ENCODE results near the gene DNMT3L.

Gene DNMT3L

DNA sequence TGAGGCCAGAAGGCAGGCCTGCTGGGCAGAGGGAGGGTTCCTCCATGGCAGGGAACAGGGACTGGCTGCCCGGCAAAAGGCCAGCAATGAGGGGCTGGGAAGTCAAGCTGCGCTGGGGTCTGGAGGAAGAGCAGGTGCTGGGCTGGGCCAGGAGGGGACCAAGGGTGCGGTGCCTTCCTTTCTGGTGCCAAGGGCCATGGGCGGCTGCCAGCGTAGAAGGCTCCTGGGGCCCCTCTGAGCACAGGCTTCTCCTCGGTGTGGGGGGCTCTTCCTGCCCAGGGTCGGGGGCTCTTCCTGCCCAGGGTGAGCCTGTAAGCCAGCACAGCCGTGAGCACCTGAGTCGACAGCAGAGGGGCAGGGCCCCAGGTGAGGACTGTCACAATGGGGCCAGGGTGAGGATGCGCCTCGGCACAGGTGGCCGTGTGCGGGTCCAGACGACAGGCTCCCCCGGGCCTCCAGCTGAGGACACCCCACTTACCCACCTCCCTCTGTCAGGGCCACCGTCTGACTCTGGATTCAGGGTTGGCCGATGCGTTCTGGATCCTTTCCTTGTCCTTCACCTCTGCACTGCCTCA is 10.7 kb upstream of the DNMT3L start:
- TF ChIP-seq EZH2phosphoT487 (conservative IDR thresholded peaks at IDR 0.05; ENCODE audit: low read length): no peak
- TF ChIP-seq, protein P1, sequence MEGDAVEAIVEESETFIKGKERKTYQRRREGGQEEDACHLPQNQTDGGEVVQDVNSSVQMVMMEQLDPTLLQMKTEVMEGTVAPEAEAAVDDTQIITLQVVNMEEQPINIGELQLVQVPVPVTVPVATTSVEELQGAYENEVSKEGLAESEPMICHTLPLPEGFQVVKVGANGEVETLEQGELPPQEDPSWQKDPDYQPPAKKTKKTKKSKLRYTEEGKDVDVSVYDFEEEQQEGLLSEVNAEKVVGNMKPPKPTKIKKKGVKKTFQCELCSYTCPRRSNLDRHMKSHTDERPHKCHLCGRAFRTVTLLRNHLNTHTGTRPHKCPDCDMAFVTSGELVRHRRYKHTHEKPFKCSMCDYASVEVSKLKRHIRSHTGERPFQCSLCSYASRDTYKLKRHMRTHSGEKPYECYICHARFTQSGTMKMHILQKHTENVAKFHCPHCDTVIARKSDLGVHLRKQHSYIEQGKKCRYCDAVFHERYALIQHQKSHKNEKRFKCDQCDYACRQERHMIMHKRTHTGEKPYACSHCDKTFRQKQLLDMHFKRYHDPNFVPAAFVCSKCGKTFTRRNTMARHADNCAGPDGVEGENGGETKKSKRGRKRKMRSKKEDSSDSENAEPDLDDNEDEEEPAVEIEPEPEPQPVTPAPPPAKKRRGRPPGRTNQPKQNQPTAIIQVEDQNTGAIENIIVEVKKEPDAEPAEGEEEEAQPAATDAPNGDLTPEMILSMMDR (IDR thresholded peaks at IDR 0.05; ENCODE audit: insufficient read depth, low read length, poor library complexity, severe bottlenecking): no peak
- H3K79me2 ChIP-seq (ENCODE audit: insufficient read depth, low read length): no peaks in the 10 kb centered on the region
- no peak overlapping the region for H3K27ac ChIP-seq (ENCODE audit: low read depth, low read length)
- H2AFZ ChIP-seq (ENCODE audit: low read depth, low read length, severe bottlenecking): no peak overlapping the region
- H3K36me3 ChIP-seq (ENCODE audit: low read length): no peaks in the 10 kb centered on the region
- no peaks in the 10 kb centered on the region for H3F3A ChIP-seq (ENCODE audit: insufficient read depth)
- no peak overlapping the region for H3K9ac ChIP-seq (ENCODE audit: low read length)
- H3K27me3 ChIP-seq (ENCODE audit: low read length): no peaks in the 10 kb centered on the region
- H3K4me3 ChIP-seq (ENCODE audit: insufficient read depth, low read length, poor library complexity, severe bottlenecking): no peak overlapping the region
- H4K20me1 ChIP-seq (ENCODE audit: low read depth, low read length): no peaks in the 10 kb centered on the region
- H3K4me2 ChIP-seq (ENCODE audit: low read depth, low read length, poor library complexity, severe bottlenecking): no peak overlapping the region
- H3K9me2 ChIP-seq (replicated peaks; ENCODE audit: insufficient read depth, low read length): no peaks in the 10 kb centered on the region
- no peaks in the 10 kb centered on the region for H3K9me3 ChIP-seq (ENCODE audit: insufficient read depth, low read length)

DNA sequence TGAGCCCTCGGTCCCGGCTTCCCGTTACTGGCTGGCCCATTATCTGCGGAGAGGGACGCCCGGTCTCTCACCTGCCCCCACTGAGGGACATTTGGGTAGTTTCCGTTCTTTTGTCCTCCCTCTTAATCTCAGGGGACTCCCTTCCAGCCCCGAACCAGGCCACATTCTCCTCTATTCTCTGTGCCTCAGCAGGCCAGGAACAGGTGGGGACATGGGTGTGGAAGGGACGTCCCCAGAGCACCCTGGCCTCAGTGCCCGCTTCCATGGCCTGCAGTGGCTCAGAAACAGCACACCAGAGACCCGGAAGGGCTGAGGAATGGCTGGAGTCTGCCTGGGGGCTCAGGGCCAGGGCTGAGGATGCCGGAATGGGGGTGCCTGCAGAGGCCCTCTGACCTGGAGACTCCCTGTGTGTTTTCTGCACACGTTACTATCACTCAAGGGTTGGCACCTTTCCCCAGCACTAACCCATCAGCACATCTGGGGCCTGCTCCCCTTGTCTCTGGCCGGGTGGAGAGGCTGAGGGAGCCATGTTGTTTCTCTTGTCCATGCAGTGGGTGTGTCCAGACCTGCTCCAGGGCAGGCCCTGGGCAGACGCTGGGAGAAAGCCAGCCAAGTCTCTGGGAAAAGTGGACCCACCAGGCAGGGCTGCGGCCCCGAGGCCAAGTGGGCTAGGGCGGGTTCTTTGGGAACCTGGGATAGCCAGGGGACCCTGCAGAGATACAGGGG is 10.0 kb upstream of the DNMT3L start:
- H3K4me3 ChIP-seq (ENCODE audit: insufficient read depth, low read length, poor library complexity, severe bottlenecking): no peak overlapping the region
- H3K27me3 ChIP-seq (ENCODE audit: low read length): no peaks in the 10 kb centered on the region
- H2AFZ ChIP-seq (ENCODE audit: low read depth, low read length, severe bottlenecking): no peak overlapping the region
- H3K4me2 ChIP-seq (ENCODE audit: low read depth, low read length, poor library complexity, severe bottlenecking): no peak overlapping the region
- H3K36me3 ChIP-seq (ENCODE audit: low read length): no peaks in the 10 kb centered on the region
- H3F3A ChIP-seq (ENCODE audit: insufficient read depth): no peaks in the 10 kb centered on the region
- no peak overlapping the region for H3K9ac ChIP-seq (ENCODE audit: low read length)
- no peak overlapping the region for H3K27ac ChIP-seq (ENCODE audit: low read depth, low read length)
- H3K9me2 ChIP-seq (replicated peaks; ENCODE audit: insufficient read depth, low read length): no peaks in the 10 kb centered on the region
- no peaks in the 10 kb centered on the region for H3K79me2 ChIP-seq (ENCODE audit: insufficient read depth, low read length)
- H3K9me3 ChIP-seq (ENCODE audit: insufficient read depth, low read length): no peaks in the 10 kb centered on the region
- TF ChIP-seq, protein P1 (IDR thresholded peaks at IDR 0.05; ENCODE audit: insufficient read depth, low read length, poor library complexity, severe bottlenecking): no peak
- no peak for TF ChIP-seq EZH2phosphoT487 (conservative IDR thresholded peaks at IDR 0.05; ENCODE audit: low read length)
- H4K20me1 ChIP-seq (ENCODE audit: low read depth, low read length): no peaks in the 10 kb centered on the region

DNA sequence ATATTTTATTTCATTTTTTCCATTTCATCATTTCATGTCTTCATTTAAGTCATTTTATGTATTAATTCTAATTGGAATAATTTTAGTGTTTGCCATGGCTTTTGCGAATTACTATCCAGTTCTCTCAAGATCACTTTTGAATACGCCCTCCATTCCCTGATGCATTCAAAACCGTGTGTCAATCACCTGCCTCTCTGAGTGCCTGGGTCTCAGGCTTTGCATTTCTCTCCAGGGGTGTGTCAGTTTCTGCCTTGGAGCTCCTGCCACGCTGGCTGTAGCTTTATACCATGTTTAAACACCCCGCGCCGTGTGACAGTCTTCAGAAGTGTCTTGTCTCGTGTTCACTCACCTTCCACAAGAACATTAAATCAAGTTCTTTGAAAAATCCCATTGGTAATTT is 7.4 kb upstream of the DNMT3L start:
- H3K27me3 ChIP-seq (ENCODE audit: low read length): no peaks in the 10 kb centered on the region
- no peaks in the 10 kb centered on the region for H3K9me2 ChIP-seq (replicated peaks; ENCODE audit: insufficient read depth, low read length)
- no peaks in the 10 kb centered on the region for H4K20me1 ChIP-seq (ENCODE audit: low read depth, low read length)
- no peaks in the 10 kb centered on the region for H3K9me3 ChIP-seq (ENCODE audit: insufficient read depth, low read length)
- H3F3A ChIP-seq (ENCODE audit: insufficient read depth): no peaks in the 10 kb centered on the region
- no peaks in the 10 kb centered on the region for H3K79me2 ChIP-seq (ENCODE audit: insufficient read depth, low read length)
- no peak overlapping the region for H3K9ac ChIP-seq (ENCODE audit: low read length)
- H3K4me3 ChIP-seq (ENCODE audit: insufficient read depth, low read length, poor library complexity, severe bottlenecking): no peak overlapping the region
- H2AFZ ChIP-seq (ENCODE audit: low read depth, low read length, severe bottlenecking): no peak overlapping the region
- no peaks in the 10 kb centered on the region for H3K36me3 ChIP-seq (ENCODE audit: low read length)
- TF ChIP-seq EZH2phosphoT487 (conservative IDR thresholded peaks at IDR 0.05; ENCODE audit: low read length): no peak
- TF ChIP-seq, protein P1 (IDR thresholded peaks at IDR 0.05; ENCODE audit: insufficient read depth, low read length, poor library complexity, severe bottlenecking): no peak
- no peak overlapping the region for H3K4me2 ChIP-seq (ENCODE audit: low read depth, low read length, poor library complexity, severe bottlenecking)
- no peak overlapping the region for H3K27ac ChIP-seq (ENCODE audit: low read depth, low read length)

Measured in SU-DHL-6 (cell line).